HG02798 (cell line): Measurements from ENCODE around the gene PHKG2.

Experiments used
- ATAC-seq: cut with Tn5 transposase; IDR thresholded peaks from one replicate; pipeline ENCODE4 v1.9.1; 2021; ENCODE audit warnings: mild to moderate bottlenecking; ENCODE audit not compliant: unreplicated experiment, poor library complexity

PHKG2 gene

GRCh38 chr16:30725418-30725792 is 22.8 kb upstream of the PHKG2 start:
- no peak for ATAC-seq

DNA sequence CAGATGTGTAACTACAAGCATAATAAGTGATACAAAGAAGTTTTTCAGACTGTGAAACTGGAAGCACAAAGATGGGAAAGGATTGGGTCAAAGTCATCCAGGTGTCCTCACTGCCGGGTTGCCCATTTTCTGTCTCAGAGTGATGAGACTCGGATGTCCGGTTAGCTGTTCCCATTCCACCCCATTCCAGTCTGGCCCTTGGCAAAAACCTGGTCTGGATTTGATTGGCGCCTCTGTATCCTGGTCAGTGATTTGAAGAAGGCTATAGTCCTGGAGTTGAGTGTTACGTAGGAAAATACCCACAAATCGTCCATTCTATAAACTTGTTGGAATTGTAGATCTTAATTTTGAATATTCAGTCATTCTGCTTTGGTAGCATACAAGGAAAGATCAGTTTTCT is 19.9 kb upstream of the PHKG2 start:
- ATAC-seq = no peak

GRCh38 chr16:30728899-30729672 is 19.1 kb upstream of the PHKG2 start:
- ATAC-seq = no peak

- no peak for ATAC-seq
Observed at GRCh38 chr16:30731411-30731810, 16.8 kb upstream of the PHKG2 start.

DNA sequence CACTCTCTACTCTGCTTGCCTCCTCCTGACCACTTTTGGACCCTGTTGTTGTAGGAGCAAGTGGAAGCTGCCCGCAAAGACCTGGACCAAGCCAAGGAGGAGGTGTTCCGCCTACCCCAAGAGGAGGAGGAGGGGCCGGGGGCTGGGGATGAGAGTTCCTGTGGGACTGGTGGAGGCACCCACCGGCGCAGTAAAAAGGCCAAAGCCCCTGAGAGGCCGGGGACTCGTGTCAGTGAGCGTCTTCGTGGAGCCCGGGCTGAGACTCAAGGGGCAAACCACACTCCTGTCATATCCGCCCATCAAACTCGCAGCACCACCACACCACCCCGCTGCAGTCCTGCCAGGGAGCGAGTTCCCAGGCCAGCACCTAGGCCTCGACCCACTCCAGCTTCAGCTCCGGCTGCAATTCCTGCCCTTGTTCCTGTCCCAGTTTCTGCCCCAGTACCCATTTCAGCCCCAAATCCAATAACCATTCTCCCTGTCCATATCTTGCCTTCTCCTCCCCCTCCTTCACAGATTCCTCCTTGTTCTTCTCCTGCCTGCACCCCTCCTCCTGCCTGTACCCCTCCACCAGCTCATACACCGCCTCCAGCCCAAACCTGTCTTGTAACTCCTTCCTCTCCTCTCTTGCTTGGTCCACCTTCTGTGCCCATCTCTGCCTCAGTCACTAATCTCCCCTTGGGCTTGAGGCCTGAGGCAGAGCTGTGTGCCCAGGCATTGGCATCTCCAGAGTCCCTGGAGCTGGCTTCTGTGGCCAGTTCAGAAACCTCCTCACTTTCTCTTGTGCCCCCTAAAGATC is 11.0 kb upstream of the PHKG2 start:
- ATAC-seq = no peak

DNA sequence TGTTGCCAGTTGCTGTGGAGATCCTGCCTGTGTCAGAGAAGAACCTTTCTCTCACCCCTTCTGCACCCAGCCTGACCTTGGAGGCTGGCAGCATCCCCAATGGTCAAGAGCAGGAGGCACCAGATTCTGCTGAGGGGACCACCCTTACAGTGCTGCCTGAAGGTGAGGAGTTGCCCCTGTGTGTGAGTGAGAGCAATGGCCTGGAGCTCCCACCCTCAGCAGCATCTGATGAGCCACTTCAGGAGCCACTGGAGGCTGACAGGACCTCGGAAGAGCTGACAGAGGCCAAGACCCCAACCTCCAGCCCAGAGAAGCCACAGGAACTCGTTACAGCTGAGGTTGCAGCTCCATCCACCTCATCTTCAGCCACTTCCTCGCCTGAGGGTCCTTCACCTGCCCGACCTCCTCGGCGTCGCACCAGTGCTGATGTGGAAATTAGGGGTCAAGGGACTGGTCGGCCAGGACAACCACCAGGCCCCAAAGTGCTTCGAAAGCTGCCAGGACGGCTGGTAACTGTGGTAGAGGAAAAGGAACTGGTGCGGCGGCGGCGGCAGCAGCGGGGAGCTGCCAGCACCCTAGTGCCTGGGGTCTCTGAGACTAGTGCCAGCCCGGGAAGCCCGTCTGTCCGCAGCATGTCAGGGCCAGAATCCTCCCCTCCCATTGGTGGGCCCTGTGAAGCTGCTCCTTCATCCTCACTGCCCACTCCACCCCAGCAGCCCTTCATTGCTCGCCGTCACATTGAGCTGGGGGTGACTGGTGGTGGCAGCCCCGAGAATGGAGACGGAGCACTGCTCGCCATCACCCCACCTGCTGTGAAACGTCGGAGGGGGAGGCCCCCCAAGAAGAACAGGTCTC is 10.2 kb upstream of the PHKG2 start:
- ATAC-seq = no peak

- no peak for ATAC-seq
Observed at GRCh38 chr16:30738984-30739951, 9.0 kb upstream of the PHKG2 start.

DNA sequence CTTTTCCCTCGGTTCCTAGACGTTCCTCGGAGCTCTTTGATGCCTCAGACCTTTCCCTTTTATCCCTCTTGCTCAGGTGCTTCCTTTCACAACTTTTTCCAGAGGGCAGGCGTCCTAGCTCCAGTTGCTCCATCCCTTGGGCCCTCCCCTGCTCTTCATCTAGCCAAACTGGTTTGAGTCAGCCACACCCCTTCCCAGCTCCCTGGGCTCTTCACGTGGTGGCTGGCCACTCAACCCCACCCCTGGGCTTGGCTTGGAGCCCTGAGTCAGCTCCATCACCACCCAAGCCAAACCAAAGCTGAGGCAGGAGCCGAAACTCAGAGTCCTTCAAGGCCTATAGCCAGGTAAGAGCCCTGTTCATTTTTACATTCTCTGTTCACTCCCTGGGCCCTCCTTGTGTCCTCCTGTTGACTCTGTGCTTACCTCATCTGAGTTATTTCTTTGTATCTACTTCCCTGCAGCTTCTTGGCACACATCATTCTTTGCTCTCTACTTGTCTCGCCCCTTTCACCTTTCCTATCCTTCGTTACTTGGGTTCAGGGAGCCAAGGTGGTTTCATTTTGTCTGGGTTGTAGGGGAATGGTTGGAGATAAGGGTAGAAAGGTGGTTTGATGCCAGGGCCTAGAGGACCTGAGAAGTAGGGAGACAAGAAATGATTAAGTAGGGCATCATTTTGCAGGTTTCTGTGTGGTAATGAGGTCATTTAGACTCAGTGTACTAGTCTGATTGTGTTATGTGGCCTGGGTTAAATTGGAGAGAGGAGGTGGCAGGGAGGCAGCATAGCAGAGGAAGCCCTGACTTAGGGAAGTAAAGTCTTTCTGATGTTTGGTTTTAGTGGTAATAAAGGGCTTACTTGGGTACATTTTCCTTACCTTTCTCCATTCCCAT is 7.6 kb upstream of the PHKG2 start:
- ATAC-seq = no peak

GRCh38 chr16:30741461-30741914 is 6.7 kb upstream of the PHKG2 start:
- ATAC-seq = no peak

DNA sequence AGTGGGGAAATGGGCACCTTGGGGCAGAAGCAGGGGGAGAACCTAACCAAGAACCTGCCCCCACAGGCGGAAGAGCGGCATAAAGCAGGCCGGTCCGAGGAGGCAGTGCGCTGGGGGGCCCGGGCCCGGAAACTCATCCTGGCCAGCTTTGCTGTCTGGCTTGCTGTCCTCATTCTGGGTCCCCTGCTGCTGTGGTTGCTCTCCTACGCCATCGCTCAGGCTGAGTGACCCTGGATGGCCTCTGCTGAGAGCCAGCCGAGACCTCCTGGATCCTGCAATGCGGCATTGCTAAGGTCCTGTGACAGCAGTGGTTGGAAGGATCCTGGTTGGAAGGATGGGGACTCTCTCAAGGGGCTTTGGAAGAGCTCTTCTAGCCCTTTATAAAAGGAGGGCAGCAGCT is 4.5 kb upstream of the PHKG2 start:
- ATAC-seq = no peak

GRCh38 chr16:30744183-30744582 is 4.0 kb upstream of the PHKG2 start:
- no peak for ATAC-seq

DNA sequence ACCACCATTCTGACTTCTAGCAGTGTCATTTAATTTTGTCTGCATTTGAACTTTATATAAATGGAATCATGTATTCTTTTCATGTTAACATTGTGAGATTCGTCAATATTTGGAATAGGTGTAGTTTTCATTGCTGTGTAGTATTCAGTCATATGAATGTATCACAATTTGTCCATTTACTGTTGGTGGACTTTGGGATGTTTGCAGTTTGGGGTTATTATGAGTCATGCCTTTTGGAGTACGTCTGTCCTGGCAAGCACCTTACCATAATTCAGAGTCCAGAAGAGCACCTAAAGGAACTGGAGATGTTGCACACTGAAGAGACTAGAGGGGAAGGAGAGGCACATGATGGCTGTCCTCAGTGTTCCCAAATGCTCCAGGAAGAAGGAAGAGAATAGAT is 3.1 kb upstream of the PHKG2 start:
- ATAC-seq = no peak

DNA sequence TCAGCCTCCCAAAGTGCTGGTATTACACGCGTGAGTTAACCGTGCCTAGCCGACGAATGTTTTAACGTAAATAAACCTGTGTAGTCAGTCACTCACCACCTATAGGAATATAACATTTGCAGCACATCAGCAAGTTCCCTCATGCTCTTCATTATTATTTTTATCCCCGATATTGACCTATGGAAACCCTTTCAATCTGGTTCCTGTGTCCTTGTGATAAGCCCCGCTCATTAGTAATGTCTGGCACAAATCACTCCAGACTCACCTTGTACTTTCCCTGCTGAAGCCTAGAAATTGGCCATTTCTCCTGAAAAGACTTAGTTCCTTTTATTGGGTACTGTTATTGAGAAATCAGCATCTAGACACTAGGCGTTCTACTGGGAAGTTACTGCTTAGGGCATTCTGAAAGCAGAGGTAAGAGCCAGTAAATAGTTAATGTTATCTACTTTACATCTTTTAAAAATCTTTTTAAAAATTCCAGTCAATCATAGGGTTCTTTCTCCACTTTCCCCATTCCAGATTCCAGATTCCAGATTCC is 1.5 kb upstream of the PHKG2 start:
- no peak for ATAC-seq

- ATAC-seq = no peak
Observed at GRCh38 chr16:30747331-30747730, 894 bp upstream of the PHKG2 start.

- no peak for ATAC-seq
Observed at GRCh38 chr16:30748634-30749445, 615 bp downstream of the PHKG2 start.

DNA sequence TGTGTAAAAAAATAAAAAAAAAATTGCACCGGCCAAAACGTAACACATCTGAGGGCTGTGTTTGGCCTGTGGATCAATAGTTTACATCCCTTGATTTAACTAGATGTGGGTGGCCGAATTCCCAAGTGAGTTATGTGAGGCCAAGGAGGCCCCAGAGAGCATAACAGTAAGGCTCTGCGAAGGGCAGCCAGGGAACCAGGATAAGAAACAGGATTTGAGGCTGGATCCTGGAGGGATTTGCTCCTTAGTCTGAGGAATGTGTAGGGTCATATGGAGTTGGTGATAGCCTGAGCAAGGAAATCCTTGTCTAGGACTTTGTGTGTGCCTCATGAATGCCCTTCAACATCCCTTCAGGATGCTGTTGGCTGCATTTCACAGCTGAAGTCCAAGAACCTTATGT is 2.0 kb downstream of the PHKG2 start:
- no peak for ATAC-seq

DNA sequence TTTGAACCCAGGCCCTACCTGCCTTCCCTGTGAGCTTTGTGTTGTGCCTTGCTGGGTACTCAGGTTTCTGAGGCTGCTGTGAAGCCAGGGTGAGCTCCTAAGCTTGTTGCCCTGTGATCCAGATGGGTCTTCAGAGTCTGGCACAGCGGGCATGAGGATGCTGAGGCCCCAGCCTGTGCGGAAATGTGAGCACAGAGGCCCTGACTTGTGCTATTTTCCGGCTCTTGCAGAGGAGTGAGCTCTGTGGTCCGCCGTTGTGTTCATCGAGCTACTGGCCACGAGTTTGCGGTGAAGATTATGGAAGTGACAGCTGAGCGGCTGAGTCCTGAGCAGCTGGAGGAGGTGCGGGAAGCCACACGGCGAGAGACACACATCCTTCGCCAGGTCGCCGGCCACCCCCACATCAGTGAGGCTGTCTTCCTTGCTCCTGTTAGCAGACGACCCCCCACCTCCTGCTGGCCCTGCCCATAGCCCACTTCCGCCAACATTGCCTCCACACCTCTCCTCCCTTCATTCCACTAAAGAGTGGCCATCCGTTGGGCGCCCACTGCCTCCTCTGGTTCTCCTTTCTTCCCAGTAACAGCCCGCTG is 2.7 kb downstream of the PHKG2 start:
- no peak for ATAC-seq
